ENCODE data around the gene CCDC51. TPM values are rescaled to one million over a fixed set of nuclear protein-coding genes. Genes with fewer than 3 reads are reported as not detected.
A peak's percentile ranks its signal among the peaks of the same experiment; 100 is the strongest.

The CCDC51 gene
- total and polyA plus RNA-seq, 2 of the 13 experiments (the other 11 are each of a cell fraction or from before 2014, with no cell fraction given), result 18.1 to 29.4 TPM

- H3K4me3 ChIP-seq (replicated peaks in 1 of 3; ENCODE audit: insufficient read depth in 1 of 3, low read depth in 2 of 3, low read length in 3 of 3), result no peak overlapping the region
- BruUV-seq (replicated peaks), result no TSS peak
- no peaks in the 10 kb centered on the region for H3K79me2 ChIP-seq (ENCODE audit: insufficient read depth, low read length)
- ChIA-PET CTCF (ENCODE audit: low intra/inter-chr PET ratio, low total read pairs) (no interaction called here), POLR2A (interaction anchor here (1.4 kb wide), 1 partner anchor 17 kb away, joined by 3 read pairs; no protein-coding TSS in a partner anchor)
- 0 out of 4 replicates have a peak, but pooled peaks of 1 of the 2 experiments have one; percentile 22 for TF ChIP-seq POLR2A (IDR thresholded peaks at IDR 0.05; ENCODE audit: insufficient read depth in 1 of 2, low read depth in 2 of 2, low read length in 2 of 2)
- no peak for TF ChIP-seq KLF16 (CRISPR knock-in tag; IDR thresholded peaks at IDR 0.05)
- no peak for TF ChIP-seq SRF (IDR thresholded peaks at IDR 0.05; ENCODE audit: low read depth, low read length)
- no peak for TF ChIP-seq FOXO4 (CRISPR knock-in tag; conservative IDR thresholded peaks at IDR 0.05)
- no peak for TF ChIP-seq MBD4 (IDR thresholded peaks at IDR 0.05; ENCODE audit: borderline replicate concordance, low read length)
- TF ChIP-seq RBM22 (optimal IDR thresholded peaks at IDR 0.05; ENCODE audit: low read length), result peak; percentile 79
- no peak for TF ChIP-seq CHCHD3 (CRISPR knock-in tag; IDR thresholded peaks at IDR 0.05)
- TF ChIP-seq ZNF557 (CRISPR knock-in tag; IDR thresholded peaks at IDR 0.05), result no peak
- no peak for TF ChIP-seq FOXK1 (CRISPR knock-in tag; IDR thresholded peaks at IDR 0.05; ENCODE audit: borderline replicate concordance, low read depth)
- TF ChIP-seq, protein P1, sequence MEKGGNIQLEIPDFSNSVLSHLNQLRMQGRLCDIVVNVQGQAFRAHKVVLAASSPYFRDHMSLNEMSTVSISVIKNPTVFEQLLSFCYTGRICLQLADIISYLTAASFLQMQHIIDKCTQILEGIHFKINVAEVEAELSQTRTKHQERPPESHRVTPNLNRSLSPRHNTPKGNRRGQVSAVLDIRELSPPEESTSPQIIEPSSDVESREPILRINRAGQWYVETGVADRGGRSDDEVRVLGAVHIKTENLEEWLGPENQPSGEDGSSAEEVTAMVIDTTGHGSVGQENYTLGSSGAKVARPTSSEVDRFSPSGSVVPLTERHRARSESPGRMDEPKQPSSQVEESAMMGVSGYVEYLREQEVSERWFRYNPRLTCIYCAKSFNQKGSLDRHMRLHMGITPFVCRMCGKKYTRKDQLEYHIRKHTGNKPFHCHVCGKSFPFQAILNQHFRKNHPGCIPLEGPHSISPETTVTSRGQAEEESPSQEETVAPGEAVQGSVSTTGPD (CRISPR knock-in tag; IDR thresholded peaks at IDR 0.05), result no peak
- TF ChIP-seq POLR2G (IDR thresholded peaks at IDR 0.05; ENCODE audit: low read depth, low read length), result 0 out of 2 replicates have a peak, but pooled peaks have one; percentile 6
- TF ChIP-seq ZNF451 (CRISPR knock-in tag; IDR thresholded peaks at IDR 0.05), result no peak
- no peak overlapping the region for H3K9ac ChIP-seq (ENCODE audit: insufficient read depth, low read depth, low read length)
- no peak overlapping the region for H2AFZ ChIP-seq (ENCODE audit: low read length)
- no peak overlapping the region for H3K27ac ChIP-seq (ENCODE audit: extremely low read length, insufficient read depth, low read length)
- in situ Hi-C loops (cut with HindIII; ENCODE audit: extremely low pct_ligation_motif_present, low pct_unique_long_range_greater_than_20kb), result no loop called here
- H3K27me3 ChIP-seq (ENCODE audit: control insufficient read depth in 1 of 2, insufficient read depth in 2 of 2, low read length in 2 of 2), result no peaks in the 10 kb centered on the region
- WGBS (ENCODE audit: low lambda C conversion rate), result 98% methylated on average over 8 of the region's 9 CpGs
- peaks cover 16% of the 10 kb centered on the region; the same call in 1 of the 2 replicates for H4K20me1 ChIP-seq (ENCODE audit: insufficient read depth, low read length)
- no peak overlapping the region for H3K4me2 ChIP-seq (ENCODE audit: low read depth, low read length)
- no peaks in the 10 kb centered on the region for H3K9me3 ChIP-seq (ENCODE audit: low read length)
- DNase-seq (ENCODE audit: low spot score), result no peak
- intact Hi-C loops (cut with micrococcal nuclease; ENCODE audit: unreplicated experiment), result no loop called here
- H3K36me3 ChIP-seq (replicated peaks in 1 of 2; ENCODE audit: control insufficient read depth in 1 of 2, insufficient read depth in 2 of 2, low read length in 2 of 2), result peaks cover 86 to 100% of the 10 kb centered on the region in 2 experiments
- no peak for ATAC-seq
- FAIRE-seq, result no peak
- H3K4me1 ChIP-seq (ENCODE audit: insufficient read depth, low read length), result no peaks in the 10 kb centered on the region
These were observed 28.8 kb downstream of the CCDC51 start for GRCh38 chr3:48411041-48411588.

All from HepG2 (cell line).